Neural cell (in vitro differentiated cells): ENCODE results near the gene TCP11L1. TPM values are rescaled to one million over a fixed set of nuclear protein-coding genes. Genes with fewer than 3 reads are reported as not detected.
A peak's percentile ranks its signal among the peaks of the same experiment; 100 is the strongest.

Experiments used
- H2AFZ ChIP-seq: fragments of 200-600, 300-800 bp; sonication (generic), shearing (Covaris generic); 2 replicates; pipeline ENCODE4 v1.6.0; 2014; ENCODE audit warnings: low read depth, mild to moderate bottlenecking, antibody characterized with exemption, low read length, moderate library complexity
- H3F3A ChIP-seq: fragments of 200-600 bp; shearing (Covaris generic); 2 replicates; pipeline ENCODE4 v1.6.1; 2016; ENCODE audit warnings: mild to moderate bottlenecking, moderate library complexity, mixed read lengths, antibody characterized with exemption, low read length; ENCODE audit not compliant: insufficient read depth, poor library complexity, severe bottlenecking
- H3K27ac ChIP-seq: fragments of 200-600, 300-800 bp; sonication (generic), shearing (Covaris generic); 2 replicates; pipeline ENCODE4 v1.5.1; 2014; ENCODE audit warnings: mild to moderate bottlenecking, low read length, moderate library complexity
- H3K27me3 ChIP-seq: fragments of 300-800, 200-600 bp; sonication (generic), shearing (Covaris generic); 2 replicates; pipeline ENCODE4 v1.6.0; 2014; ENCODE audit warnings: mild to moderate bottlenecking, low read depth, low read length, moderate library complexity; ENCODE audit not compliant: insufficient read depth
- H3K36me3 ChIP-seq: fragments of 300-800, 200-600 bp; sonication (generic), shearing (Covaris generic); 2 replicates; pipeline ENCODE4 v1.5.1; 2014; ENCODE audit warnings: mild to moderate bottlenecking, antibody characterized with exemption, low read length, moderate library complexity; ENCODE audit not compliant: insufficient read depth
- H3K4me2 ChIP-seq: fragments of 300-800, 200-600 bp; sonication (generic), shearing (Covaris generic); 2 replicates; pipeline ENCODE4 v1.6.0; 2014; ENCODE audit warnings: mild to moderate bottlenecking, low read length
- H3K4me3 ChIP-seq: fragments of 300-800, 200-600 bp; sonication (generic), shearing (Covaris generic); 2 replicates; pipeline ENCODE4 v1.5.1; 2014; ENCODE audit warnings: mild to moderate bottlenecking, low read length, moderate library complexity
- H3K79me2 ChIP-seq: fragments of 200-600 bp; shearing (Covaris generic); replicated peaks from 2 replicates; pipeline ENCODE4 v1.6.0; 2014; ENCODE audit warnings: mild to moderate bottlenecking, low read length, moderate library complexity; ENCODE audit not compliant: insufficient read depth
- H3K9ac ChIP-seq: fragments of 300-800, 200-600 bp; sonication (generic), shearing (Covaris generic); 2 replicates; pipeline ENCODE4 v1.6.1; 2016; ENCODE audit warnings: mild to moderate bottlenecking, low read length, mixed read lengths
- H3K9me2 ChIP-seq: fragments of 200-600 bp; shearing (Covaris generic); 2 replicates; pipeline ENCODE4 v1.6.1; 2016; ENCODE audit warnings: mild to moderate bottlenecking, low read length, mixed read lengths; ENCODE audit not compliant: insufficient read depth
- H3K9me3 ChIP-seq: fragments of 200-600, 300-800 bp; sonication (generic), shearing (Covaris generic); 2 replicates; pipeline ENCODE4 v1.6.1; 2016; ENCODE audit warnings: mild to moderate bottlenecking, mixed run types, low read length, moderate library complexity, mixed read lengths
- H4K20me1 ChIP-seq: fragments of 200-600 bp; shearing (Covaris generic); 2 replicates; pipeline ENCODE4 v1.6.1; 2016; ENCODE audit warnings: mild to moderate bottlenecking, mixed run types; ENCODE audit not compliant: insufficient read depth
- EP300 ChIP-seq: fragments of 450-650 bp; conservative IDR thresholded peaks from 2 replicates; pipeline ENCODE4 v1.6.1; 2014; ENCODE audit warnings: antibody characterized with exemption, mild to moderate bottlenecking, moderate library complexity; ENCODE audit not compliant: poor library complexity, severe bottlenecking
- EZH2 ChIP-seq: fragments of 200-600, 300-800 bp; shearing (Covaris generic), sonication (generic); IDR thresholded peaks from 2 replicates; pipeline ENCODE4 v1.6.1; 2014; ENCODE audit warnings: antibody characterized with exemption, low read length, borderline replicate concordance, mild to moderate bottlenecking; ENCODE audit not compliant: insufficient read depth, poor library complexity, severe bottlenecking
- MXI1 ChIP-seq: fragments of 450-650 bp; conservative IDR thresholded peaks from 2 replicates; pipeline ENCODE4 v1.6.1; 2014; ENCODE audit warnings: antibody characterized with exemption, mild to moderate bottlenecking; ENCODE audit not compliant: poor library complexity, severe bottlenecking
- POLR2AphosphoS5 ChIP-seq: IDR thresholded peaks from 2 replicates; pipeline ENCODE4 v1.6.1; 2012
- RAD21 ChIP-seq: fragments of 450-650 bp; conservative IDR thresholded peaks from 2 replicates; pipeline ENCODE4 v1.6.1; 2014; ENCODE audit warnings: antibody characterized with exemption, mild to moderate bottlenecking, moderate library complexity
- SMC3 ChIP-seq: fragments of 450-650 bp; conservative IDR thresholded peaks from 2 replicates; pipeline ENCODE4 v1.6.1; 2014; ENCODE audit warnings: antibody characterized with exemption, mild to moderate bottlenecking, moderate library complexity; ENCODE audit not compliant: poor library complexity
- TAF1 ChIP-seq: IDR thresholded peaks from 2 replicates; pipeline ENCODE4 v1.6.1; 2012; ENCODE audit warnings: low read depth
- polyA minus RNA-seq: library from RNA; depleted of rRNA, polyadenylated mRNA; stranded (reverse); fragments of >200 nt; gene quantifications from 2 replicates; pipeline ENCODE4 v1.2.3, GENCODE V29; 2014
- polyA plus RNA-seq: library from polyadenylated mRNA; depleted of rRNA; stranded (reverse); fragments of >200 nt; gene quantifications from 2 replicates; pipeline ENCODE4 v1.2.3, GENCODE V29; 2014
- TF ChIP-seq, protein P1 (sequence below): fragments of 450-650 bp; IDR thresholded peaks from 2 replicates; pipeline ENCODE4 v1.5.1; 2014; ENCODE audit warnings: antibody characterized with exemption, mild to moderate bottlenecking, moderate library complexity; ENCODE audit not compliant: poor library complexity, severe bottlenecking
- TF ChIP-seq, protein P2 (sequence below): IDR thresholded peaks from 2 replicates; pipeline ENCODE4 v1.6.1; 2012; ENCODE audit warnings: borderline replicate concordance

Gene TCP11L1, protein sequence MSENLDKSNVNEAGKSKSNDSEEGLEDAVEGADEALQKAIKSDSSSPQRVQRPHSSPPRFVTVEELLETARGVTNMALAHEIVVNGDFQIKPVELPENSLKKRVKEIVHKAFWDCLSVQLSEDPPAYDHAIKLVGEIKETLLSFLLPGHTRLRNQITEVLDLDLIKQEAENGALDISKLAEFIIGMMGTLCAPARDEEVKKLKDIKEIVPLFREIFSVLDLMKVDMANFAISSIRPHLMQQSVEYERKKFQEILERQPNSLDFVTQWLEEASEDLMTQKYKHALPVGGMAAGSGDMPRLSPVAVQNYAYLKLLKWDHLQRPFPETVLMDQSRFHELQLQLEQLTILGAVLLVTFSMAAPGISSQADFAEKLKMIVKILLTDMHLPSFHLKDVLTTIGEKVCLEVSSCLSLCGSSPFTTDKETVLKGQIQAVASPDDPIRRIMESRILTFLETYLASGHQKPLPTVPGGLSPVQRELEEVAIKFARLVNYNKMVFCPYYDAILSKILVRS
- 12.5 and 19.2 TPM in 2 replicates for polyA plus RNA-seq
- polyA minus RNA-seq, result 42.6 and 45.0 TPM in 2 replicates

DNA sequence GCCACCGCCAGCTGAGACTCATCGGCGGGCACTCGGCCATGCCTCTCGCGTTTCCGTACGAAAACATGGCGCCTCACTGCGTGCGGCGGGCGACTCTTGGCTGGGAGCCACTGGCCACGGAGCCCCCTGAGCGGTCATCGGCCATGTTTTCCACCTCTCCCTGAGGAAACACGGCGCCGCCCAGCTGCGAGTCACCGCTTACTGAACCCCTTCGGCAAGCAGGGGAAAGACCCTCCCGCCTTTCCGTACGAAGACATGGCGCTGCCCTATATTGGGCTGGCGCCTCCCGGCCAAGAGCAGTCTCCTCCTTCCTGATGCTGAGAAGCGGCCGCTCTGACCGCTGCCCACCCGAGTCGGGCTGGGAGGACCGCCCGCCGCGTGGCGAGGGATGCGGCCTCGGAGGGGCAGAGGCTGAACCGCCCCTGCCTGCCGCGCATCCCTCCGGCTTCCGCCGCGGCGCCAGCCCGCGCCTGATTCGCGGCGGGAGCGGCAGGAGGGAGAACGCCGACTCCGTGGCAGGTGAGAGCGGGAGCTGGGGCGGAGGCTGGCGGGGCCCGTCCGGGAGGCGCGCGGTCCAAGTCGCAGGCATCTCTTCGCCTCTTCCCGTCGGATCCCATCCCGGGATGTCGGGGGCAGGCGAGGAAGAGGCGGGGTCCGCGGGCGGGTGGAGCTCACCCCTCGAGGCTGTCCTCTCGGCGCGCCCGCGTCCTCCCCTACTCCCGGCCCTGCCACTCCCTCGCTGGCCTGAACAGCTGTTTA is at the start of gene TCP11L1:
TSS of gene TCP11L1 (plus strand) at position 299 of the 759 bp plus-strand sequence. CDS start 4,202 bp downstream, outside the sequence.
- H4K20me1 ChIP-seq, result no peaks in the 10 kb centered on the region
- H3K27ac ChIP-seq, result peak within 1 kb of the TSS; percentile 95
- H3K4me3 ChIP-seq, result peak within 1 kb of the TSS; percentile 92
- H3K79me2 ChIP-seq, result no peaks in the 10 kb centered on the region
- no peaks in the 10 kb centered on the region for H3K9me2 ChIP-seq
- no peaks in the 10 kb centered on the region for H3F3A ChIP-seq
- peak; percentile 73 for TF ChIP-seq MXI1
- no peak for TF ChIP-seq TAF1
- TF ChIP-seq, protein P1, sequence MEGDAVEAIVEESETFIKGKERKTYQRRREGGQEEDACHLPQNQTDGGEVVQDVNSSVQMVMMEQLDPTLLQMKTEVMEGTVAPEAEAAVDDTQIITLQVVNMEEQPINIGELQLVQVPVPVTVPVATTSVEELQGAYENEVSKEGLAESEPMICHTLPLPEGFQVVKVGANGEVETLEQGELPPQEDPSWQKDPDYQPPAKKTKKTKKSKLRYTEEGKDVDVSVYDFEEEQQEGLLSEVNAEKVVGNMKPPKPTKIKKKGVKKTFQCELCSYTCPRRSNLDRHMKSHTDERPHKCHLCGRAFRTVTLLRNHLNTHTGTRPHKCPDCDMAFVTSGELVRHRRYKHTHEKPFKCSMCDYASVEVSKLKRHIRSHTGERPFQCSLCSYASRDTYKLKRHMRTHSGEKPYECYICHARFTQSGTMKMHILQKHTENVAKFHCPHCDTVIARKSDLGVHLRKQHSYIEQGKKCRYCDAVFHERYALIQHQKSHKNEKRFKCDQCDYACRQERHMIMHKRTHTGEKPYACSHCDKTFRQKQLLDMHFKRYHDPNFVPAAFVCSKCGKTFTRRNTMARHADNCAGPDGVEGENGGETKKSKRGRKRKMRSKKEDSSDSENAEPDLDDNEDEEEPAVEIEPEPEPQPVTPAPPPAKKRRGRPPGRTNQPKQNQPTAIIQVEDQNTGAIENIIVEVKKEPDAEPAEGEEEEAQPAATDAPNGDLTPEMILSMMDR, result no peak
- TF ChIP-seq EZH2, result no peak
- TF ChIP-seq RAD21, result peak; percentile 23
- peak; percentile 6 for TF ChIP-seq SMC3
- TF ChIP-seq POLR2AphosphoS5, result peak; percentile 77
- TF ChIP-seq, protein P2, sequence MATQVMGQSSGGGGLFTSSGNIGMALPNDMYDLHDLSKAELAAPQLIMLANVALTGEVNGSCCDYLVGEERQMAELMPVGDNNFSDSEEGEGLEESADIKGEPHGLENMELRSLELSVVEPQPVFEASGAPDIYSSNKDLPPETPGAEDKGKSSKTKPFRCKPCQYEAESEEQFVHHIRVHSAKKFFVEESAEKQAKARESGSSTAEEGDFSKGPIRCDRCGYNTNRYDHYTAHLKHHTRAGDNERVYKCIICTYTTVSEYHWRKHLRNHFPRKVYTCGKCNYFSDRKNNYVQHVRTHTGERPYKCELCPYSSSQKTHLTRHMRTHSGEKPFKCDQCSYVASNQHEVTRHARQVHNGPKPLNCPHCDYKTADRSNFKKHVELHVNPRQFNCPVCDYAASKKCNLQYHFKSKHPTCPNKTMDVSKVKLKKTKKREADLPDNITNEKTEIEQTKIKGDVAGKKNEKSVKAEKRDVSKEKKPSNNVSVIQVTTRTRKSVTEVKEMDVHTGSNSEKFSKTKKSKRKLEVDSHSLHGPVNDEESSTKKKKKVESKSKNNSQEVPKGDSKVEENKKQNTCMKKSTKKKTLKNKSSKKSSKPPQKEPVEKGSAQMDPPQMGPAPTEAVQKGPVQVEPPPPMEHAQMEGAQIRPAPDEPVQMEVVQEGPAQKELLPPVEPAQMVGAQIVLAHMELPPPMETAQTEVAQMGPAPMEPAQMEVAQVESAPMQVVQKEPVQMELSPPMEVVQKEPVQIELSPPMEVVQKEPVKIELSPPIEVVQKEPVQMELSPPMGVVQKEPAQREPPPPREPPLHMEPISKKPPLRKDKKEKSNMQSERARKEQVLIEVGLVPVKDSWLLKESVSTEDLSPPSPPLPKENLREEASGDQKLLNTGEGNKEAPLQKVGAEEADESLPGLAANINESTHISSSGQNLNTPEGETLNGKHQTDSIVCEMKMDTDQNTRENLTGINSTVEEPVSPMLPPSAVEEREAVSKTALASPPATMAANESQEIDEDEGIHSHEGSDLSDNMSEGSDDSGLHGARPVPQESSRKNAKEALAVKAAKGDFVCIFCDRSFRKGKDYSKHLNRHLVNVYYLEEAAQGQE, result peak; percentile 54
- peak; percentile 28 for TF ChIP-seq EP300
- no peaks in the 10 kb centered on the region for H3K9me3 ChIP-seq
- peak within 1 kb of the TSS; percentile 97 for H3K4me2 ChIP-seq
- no peaks in the 10 kb centered on the region for H3K27me3 ChIP-seq
- H3K9ac ChIP-seq, result peak within 1 kb of the TSS; percentile 91
- peak within 1 kb of the TSS; percentile 77 for H2AFZ ChIP-seq
- H3K36me3 ChIP-seq, result no peaks in the 10 kb centered on the region

DNA sequence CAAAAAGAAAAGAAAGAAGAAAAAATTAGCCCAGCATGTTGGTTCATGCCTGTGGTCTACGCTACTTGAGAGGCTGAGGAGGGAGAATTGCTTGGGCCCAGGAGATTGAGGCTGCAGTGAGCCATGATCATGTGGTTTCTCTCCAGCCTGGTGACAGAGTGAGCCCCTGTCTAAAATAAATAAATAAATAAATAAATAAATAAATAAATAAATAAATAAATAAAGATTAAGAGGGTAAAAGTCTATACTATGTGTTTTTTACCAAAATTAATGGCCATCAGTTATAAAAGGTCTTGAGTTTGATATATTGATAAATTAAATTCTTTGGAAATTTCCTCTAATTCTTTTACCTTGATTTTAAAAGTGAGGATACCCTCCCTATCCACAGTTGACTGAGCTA is 48.9 kb upstream of the TCP11L1 start:
- H3K9me3 ChIP-seq, result no peaks in the 10 kb centered on the region
- H3K9me2 ChIP-seq, result no peaks in the 10 kb centered on the region
- H4K20me1 ChIP-seq, result no peaks in the 10 kb centered on the region
- H3K27ac ChIP-seq, result no peak overlapping the region
- no peaks in the 10 kb centered on the region for H3F3A ChIP-seq
- no peak for TF ChIP-seq EP300
- TF ChIP-seq TAF1, result no peak
- TF ChIP-seq EZH2, result no peak
- H3K4me2 ChIP-seq, result no peak overlapping the region
- H3K27me3 ChIP-seq, result no peaks in the 10 kb centered on the region
- no peak overlapping the region for H2AFZ ChIP-seq
- no peak overlapping the region for H3K9ac ChIP-seq
- H3K36me3 ChIP-seq, result no peaks in the 10 kb centered on the region
- no peaks in the 10 kb centered on the region for H3K79me2 ChIP-seq
- H3K4me3 ChIP-seq, result no peak overlapping the region
